NCI-H510A treated with DMSO at 0.1 percent for 48 hours (cell line): ENCODE results near the gene INTS7.
"Not testable (repeated sequence)": the region's sequence is repeated elsewhere in the genome, so short reads cannot be mapped to it uniquely, and the experiment has no call there.

Source experiments
- DNase-seq: peaks from one replicate; lab custom pipeline; 2025; lab: John Stamatoyannopoulos, UW

Gene INTS7

GRCh38 chr1:212037900-212038299 lies 2.5 kb upstream of the INTS7 start:
- no peak for DNase-seq

DNA sequence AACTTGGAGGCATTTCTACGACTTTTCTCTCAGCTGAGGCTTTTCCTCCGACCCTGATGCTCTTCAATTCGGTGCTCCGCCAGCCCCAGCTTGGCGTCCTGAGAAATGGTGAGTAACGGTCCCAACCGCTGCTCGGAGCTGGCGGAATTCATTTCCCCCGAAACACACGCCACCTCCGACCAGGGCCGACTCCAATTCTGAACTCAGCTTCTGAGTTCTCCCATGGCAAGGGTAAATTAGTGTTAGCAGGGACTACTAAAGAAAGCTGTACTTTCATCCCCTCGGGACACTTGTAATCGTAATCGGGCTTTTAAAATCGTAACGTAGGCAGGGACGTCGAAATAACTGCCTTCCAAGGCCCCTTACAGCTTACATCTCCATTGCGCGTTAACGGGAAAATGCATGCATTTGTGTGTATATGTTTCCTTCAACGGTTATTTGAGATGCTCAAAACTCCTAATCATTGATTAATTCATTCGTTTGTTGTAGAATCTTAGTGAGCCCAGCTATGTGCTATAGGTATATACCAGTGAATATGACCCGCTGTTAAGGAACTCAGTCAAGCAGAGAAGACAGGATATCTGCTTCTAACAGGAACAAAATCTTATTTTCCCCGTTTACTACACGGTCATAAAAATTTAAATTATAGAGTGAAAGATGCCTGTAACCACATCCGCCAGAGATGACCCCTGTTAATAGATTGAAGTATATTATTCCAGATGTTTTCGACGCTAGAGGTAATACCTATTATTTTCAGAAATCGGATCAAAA lies 663 bp upstream of the INTS7 start:
- no peak for DNase-seq

- DNase-seq: no peak
Observed at GRCh38 chr1:212034516-212035122, 738 bp downstream of the INTS7 start.

- DNase-seq: no peak
Observed at GRCh38 chr1:212030936-212031528, 4.3 kb downstream of the INTS7 start.

DNA sequence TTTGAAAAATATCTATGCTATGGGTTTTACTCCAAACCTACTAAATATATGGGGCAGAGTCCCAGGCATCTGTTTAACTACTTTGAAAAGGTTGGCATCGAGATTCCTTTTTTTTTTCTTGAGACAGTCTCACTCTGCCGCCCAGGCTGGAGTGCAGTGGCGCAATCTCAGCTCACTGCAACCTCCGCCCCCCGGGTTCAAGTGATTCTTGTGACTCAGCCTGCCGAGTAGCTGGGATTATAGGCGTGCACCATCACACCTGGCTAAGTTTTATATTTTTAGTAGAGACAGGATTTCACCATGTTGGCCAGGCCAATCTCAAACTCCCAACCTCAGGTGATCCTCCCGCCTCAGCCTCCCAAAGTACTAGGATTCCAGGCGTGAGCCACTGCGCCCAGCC lies 7.6 kb downstream of the INTS7 start:
- DNase-seq: not testable (repeated sequence)

GRCh38 chr1:212024469-212025149 lies 10.7 kb downstream of the INTS7 start:
- no peak for DNase-seq

GRCh38 chr1:212022908-212023307 lies 12.4 kb downstream of the INTS7 start:
- not testable (repeated sequence) for DNase-seq

DNA sequence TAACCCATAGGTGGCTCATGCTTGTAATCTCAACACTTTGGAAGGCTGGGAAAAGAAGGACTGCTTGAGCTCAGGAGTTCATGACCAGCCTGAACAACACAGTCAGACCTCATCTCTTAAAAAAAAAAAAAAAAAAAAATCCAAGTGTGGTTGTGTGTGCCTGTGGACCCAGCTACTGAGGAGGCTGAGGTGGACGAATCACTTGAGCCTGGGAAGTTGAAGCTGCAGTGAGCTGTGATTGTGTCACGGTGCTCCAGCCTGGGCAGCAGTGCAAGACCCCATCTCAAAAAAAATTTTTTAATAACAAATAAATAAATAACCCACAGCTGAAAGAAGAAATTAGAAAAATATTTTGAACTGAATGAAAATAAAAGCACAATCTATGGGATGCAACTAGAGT lies 13.8 kb downstream of the INTS7 start:
- no peak for DNase-seq

DNA sequence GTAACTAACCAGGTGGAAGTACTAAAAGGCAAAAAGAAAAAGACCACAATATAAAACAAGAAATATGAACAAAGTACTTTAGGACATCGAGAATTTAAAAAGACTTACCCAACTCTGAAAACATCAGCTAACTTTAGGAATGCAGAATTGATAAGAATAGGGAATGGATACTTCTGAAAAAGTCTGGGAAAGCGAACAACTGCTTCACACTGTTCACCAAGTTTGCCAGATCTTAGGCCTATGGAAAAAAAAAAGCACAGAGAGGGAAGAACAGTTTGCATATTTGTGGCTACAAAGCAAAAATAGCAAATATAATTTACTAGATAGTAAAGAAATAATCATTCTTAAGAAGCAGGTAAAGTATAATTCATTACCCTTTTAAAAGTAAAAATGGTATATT lies 14.4 kb downstream of the INTS7 start:
- DNase-seq: no peak

DNA sequence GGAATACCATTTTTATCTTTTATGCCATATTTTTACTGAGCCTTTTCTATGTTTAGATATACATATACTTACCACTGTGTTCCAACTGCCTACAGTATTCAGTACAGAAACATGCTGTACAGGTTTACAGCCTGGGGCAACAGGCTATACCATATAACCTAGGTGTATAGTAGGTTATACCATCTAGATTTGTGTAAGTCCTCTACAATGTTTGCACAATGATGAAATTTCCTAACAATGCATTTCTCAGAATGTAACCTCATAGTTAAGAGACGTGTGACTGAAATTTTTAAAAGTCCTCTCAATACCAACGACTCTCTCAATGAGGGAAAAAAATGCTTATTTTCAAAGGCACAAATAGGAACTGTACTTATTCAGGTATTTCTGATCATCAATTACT lies 21.7 kb downstream of the INTS7 start:
- DNase-seq: no peak

GRCh38 chr1:212012034-212012740 lies 23.2 kb downstream of the INTS7 start:
- peak; percentile 83 for DNase-seq

GRCh38 chr1:212010004-212010403 lies 25.4 kb downstream of the INTS7 start:
- DNase-seq: no peak

- no peak for DNase-seq
Observed at GRCh38 chr1:212009561-212009960, 25.8 kb downstream of the INTS7 start.

GRCh38 chr1:212007886-212008285 lies 27.5 kb downstream of the INTS7 start:
- no peak for DNase-seq

DNA sequence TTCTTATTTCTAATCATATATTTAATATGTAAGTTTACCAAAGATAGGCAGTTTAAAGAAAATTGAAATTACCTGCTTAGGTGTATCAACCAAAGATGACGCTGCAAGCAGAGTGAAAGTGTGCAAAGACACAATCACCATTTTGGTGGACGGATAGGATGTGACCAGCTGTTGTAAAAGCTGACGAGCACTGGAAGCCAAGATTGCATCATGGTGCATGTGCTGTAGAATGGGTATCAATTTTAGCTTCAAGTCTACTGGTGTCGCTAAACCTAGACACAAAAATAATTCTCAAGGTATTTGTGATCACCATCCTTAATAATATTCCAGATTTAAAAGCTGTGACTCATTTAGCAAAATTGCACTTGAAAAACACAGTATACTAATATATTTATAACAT lies 28.2 kb downstream of the INTS7 start:
- no peak for DNase-seq

- DNase-seq: no peak
Observed at GRCh38 chr1:212004895-212005608, 30.3 kb downstream of the INTS7 start.

DNA sequence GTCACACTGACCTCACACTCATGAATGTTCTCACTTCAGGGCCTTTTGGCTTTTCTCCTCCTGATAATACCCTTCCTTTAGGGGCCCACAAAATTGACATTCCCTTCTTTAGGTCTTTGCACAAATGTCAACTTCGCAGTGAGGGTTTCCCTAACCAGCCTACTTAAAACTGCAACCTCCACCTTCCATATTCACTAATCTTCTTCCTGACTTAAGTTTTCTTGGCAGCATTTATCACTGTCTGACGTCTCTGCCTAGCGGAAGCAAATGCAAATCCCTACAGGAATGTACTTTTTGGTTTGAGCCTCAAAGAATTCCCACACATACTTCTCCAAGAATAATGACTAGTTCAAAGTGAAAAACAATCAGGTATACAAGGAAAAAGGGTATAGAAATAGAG lies 32.8 kb downstream of the INTS7 start:
- no peak for DNase-seq

GRCh38 chr1:211997426-211997825 lies 37.9 kb downstream of the INTS7 start:
- DNase-seq: not testable (repeated sequence)

- DNase-seq: no peak
Observed at GRCh38 chr1:211991695-211992094, 43.7 kb downstream of the INTS7 start.

DNA sequence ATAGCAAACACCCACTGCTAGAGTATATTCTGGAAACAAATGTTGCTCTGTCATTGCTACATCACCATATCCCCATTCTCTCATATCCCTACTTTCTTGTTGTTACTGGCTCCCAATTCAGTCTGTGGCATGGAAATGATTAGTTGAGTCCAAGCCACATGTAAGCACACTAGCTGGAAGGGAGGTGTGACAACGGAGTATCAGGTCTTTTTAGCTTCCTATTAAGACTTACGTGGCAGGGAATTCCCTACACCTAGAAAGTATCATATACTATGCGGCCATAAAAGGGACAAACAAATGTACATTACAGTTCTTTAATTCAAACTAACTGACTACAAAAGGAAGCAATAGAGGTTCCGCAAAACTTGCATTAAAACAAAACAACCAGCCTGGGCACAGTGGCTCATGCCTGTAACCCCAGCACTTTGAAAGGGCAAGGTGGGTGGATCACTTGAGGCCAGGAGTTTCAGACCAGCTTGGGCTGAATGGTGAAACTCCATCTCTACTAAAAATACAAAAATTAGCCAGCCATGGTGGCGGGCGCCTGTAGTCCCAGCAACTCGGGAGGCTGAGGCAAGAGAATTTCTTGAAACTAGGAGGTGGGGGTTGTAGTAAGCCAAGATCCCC lies 48.6 kb downstream of the INTS7 start:
- no peak for DNase-seq
